Forelimb muscle (tissue), 1 donor: ENCODE results near the gene SREBF1. TPM values are rescaled to one million over a fixed set of nuclear protein-coding genes. Genes with fewer than 3 reads are reported as not detected.

Source experiments
- DNase-seq: peaks from one replicate; pipeline ENCODE4 v3.0.0-alpha.2; 2013; ENCODE audit warnings: low read depth
- polyA plus RNA-seq: library from polyadenylated mRNA; unstranded; fragments of 120-200 nt; gene quantifications from one replicate; pipeline ENCODE4 v1.2.1, GENCODE V29; 2013; ENCODE audit not compliant: insufficient read length

SREBF1 gene
- polyA plus RNA-seq, 1 donor: 33.2 TPM

DNA sequence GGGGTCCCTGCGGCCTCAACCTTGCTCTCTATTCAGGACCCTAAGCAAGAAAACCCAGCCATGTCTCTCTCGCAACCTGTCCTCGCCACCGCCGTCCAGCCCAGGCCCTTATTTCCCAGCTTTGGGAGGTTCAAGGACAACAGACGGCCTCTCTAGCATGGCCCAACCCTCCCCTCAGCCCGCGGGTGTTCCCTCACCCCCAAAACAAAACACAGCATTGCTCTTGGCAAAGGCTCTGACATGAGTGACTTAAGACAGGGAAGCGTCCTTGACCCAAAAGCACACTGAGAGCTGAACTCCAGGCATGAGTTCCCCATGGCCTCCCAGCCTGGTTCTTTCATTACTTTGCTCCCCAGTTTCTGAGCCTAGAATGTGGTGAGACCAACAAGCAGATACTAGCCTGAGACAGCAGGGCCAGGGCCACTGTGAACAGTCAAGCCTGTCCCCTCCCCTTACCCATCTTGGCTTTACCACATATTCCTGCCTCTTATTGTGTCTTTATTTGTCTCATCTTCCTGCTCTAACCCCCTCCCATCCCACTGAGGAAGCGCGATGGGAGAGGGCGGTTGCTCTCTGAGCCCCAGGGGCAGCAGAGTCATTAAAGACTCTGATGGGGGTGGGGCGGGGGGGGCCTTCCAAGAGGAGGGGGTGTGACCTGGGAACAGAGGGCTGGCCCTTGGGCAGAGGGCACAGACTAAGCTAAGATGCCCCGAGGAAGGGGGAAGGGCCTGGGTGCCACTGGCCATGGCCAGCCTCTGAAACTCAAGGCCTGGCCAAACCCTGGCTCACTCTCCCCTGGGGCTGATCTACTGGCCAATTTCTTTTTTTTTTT lies 11.8 kb downstream of the SREBF1 start:
- DNase-seq: no peak

DNA sequence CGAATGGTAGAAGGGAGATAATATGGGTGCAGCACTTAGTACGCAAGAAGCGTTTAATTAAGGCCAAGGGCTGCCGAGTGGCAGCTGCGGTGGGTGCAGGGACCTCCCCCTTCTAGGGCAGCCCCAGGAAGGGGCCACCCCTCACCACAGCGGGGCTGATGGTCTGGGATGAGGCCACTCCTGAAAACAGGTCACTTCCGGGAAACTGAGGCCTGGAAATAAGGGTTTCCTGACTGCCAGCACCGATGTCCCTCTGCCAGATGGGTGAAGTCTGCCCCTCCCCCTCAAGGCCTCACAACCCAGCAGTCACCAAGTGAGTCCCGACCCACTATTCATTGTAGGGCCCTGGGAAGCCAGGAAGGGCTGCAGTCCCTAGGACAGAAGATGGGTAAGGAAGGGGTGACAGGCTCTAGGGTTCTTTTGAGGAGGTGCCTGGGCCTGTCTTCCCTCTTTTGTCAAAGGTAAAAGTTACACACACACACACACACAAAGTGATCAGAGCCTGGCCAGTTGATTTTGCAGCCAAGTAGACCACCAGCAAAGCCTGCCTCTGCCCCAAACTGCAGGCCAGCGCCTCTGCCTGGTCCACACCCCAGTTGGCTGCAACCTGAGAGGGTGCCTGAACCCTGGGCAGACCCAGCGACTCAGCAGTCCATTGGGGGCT lies 12.5 kb downstream of the SREBF1 start:
- no peak for DNase-seq

DNA sequence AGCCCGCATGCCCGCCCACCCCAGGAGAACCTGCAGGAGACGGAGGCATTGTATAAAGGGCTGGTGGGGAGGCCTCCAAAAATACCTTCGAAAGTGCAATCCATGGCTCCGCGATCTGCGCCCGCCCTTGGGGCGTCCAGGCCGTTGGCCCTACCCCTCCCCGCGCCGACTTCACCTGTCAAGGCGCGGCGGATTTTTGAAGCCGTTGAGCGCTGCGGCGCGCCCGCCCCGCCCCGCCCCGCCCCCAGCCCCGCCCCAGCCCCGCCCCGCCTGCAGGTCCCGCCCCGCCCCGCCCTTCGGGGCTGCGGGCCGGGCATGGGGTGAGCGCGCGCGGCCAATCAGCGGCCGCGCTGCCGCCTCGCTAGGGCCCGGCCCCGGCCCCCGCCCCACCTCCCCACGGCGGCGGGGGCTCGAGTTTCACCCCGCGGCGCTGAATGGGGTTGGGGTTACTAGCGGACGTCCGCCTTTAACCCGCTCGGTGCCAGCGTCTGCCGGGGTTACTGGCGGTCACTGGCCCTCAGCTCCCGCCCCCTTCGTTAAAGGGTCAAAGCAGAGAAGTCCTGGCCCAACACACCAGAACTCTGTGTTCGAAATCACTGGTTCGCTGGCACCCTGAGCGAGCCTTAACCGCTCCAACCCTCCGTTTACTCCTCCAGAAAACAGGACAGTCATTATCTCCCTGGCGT lies 13.2 kb downstream of the SREBF1 start:
- peak; percentile 77 for DNase-seq

DNA sequence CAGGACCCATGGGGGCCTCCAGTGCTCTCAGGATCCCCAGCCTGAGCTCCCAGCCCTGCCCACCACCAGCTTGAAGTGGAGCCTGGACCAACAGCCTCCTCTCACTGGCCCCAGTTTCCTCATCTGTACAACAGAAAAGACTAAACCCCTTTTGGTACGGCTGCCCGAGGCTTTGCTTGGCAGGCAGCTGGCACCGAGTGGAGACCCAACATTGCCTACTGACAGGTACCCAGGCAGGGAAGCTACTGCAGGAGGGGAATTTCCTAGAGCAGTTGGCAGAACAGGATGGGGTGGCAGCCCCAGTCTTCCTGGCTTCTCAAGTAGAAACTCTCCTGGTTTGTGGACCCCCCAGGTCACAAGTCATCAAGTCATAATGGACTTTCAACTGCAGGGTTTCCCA lies 14.2 kb downstream of the SREBF1 start:
- DNase-seq: no peak

DNA sequence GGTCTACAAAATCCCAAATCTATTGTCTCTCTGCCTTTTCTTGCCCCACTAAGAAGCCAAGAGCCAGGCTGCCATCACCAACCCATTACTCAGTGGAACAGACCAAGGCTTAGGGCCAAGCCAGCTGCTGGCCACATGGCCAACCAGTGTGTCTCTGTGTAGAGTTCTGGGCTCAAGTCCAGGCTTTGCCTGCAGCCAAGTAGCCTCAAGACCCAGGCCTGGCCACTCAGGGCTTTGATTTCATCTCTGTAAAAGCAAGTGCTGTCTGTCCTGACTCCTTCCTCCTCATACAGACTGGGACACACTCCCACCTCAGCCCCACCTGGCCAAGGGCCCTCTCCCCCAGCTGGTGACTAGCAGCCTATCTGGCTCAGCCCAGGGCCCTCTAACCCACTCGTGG lies 14.6 kb downstream of the SREBF1 start:
- no peak for DNase-seq

DNA sequence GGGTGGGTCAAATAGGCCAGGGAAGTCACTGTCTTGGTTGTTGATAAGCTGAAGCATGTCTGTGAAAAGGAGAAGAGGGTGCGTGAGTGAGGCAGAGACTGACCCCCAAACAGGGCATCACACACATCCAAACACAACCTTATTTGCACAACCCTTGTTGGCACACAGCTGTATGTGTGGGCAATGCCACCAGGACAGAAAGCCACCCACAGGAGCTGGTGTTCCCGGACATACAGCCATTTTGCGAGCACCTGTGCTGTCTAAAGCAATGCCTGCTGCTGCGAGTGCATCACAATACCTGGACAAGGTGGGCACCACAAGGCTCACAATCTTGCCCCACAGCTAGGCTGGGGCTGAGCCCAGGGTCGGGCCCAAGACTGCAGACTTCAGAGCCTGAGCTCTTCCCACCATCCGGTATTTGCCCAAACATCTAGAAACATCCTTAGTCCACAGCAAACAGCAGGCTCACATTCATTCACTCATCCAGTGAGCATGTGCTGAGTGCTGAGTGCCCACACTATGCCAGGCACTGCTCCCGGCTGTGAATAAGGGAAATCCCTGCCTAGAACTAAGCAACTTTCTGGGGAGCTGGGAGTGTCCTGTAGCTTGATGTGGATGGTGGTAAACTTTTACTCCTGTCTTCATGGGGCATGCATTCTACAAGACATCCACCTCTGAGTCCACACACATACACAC lies 16.2 kb downstream of the SREBF1 start:
- DNase-seq: no peak

DNA sequence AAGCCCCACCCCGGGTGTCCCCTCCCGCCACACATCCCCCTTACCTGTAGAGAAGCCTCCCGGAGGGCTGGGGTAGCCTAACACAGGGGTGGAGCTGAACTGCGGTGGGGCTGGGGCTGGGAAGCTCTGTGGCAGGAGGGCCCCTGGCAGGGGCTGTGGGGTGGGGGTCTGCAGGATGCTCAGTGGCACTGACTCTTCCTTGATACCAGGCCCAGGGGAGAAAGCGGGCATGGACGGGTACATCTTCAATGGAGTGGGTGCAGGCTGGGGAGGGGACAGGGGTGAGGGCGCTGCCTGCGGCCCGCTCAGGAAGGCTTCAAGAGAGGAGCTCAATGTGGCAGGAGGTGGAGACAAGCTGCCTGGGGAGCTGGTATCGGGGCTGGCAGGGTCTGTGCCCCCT lies 16.7 kb downstream of the SREBF1 start:
- no peak for DNase-seq

DNA sequence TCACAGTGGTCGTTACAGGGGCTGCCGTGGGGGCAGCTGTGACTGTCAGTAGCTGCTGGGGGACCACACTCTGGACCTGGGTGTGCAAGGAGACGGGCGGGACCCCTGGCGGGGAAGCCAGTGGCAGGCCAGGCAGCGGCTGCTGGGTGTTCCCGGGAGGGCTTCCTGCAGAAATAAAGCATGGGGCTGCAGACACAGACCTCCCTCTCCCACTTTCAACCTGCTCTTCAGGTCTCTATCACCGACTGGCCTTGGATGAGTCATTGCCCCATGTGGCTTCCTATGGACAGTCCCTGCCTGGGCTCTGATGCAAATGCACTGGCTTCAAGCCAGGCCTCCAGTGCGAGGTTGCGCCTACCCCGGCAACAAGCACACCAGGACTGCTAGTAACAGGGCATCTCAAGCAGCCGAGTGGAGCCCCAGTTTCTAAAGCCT lies 17.2 kb downstream of the SREBF1 start:
- DNase-seq: no peak

DNA sequence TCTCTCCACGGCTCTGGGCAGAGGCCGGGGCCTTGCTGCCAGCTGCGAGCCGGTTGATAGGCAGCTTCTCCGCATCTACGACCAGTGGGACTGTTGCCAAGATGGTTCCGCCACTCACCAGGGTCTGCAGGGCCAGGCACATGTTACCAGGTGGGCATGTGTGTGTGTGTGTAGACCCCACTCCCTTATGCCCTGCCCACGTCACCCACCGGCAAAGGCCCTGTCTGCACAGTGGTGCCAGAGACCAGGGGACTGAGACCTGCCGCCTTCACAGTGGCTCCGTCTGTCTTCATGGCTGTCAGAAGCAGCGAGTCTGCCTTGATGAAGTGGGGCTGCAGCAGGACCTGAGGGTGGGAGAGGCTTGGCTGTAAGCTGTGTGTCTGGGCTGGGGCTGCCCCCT lies 17.7 kb downstream of the SREBF1 start:
- DNase-seq: no peak

DNA sequence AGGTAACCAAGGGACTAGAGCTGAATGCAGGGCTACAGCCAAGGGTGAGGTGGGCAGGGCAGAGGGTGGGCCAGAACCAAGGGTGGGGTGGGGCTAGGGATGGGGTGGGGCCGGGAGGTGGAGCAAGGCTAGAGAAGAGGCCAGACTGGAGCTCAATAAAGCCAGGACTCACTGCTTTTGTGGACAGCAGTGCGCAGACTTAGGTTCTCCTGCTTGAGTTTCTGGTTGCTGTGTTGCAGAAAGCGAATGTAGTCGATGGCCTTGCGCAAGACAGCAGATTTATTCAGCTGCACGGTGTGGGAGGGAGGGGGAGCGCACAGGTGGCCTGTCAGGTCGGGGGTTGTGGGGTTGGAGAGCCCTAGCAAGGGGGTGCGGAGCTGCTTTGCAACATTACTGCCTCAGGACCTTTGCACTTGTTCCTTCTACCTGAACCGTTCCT lies 18.7 kb downstream of the SREBF1 start:
- no peak for DNase-seq

DNA sequence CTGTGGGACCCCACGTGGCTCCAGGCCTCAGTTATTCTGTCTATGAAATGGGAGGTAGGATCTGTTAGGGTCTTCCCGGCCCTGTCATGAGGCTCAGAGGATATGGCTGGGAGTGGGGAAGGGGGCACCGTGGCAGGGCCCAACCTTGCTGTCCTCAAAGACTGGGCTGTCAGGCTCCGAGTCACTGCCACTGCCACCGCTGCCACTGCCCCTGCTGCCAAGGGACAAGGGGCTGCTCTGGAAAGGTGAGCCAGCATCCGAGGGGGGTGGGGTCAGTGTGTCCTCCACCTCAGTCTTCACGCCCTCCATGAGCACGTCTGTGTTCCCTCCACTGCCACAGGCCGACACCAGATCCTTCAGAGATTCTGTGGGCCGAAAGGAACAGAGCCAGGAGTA lies 19.2 kb downstream of the SREBF1 start:
- DNase-seq: no peak

DNA sequence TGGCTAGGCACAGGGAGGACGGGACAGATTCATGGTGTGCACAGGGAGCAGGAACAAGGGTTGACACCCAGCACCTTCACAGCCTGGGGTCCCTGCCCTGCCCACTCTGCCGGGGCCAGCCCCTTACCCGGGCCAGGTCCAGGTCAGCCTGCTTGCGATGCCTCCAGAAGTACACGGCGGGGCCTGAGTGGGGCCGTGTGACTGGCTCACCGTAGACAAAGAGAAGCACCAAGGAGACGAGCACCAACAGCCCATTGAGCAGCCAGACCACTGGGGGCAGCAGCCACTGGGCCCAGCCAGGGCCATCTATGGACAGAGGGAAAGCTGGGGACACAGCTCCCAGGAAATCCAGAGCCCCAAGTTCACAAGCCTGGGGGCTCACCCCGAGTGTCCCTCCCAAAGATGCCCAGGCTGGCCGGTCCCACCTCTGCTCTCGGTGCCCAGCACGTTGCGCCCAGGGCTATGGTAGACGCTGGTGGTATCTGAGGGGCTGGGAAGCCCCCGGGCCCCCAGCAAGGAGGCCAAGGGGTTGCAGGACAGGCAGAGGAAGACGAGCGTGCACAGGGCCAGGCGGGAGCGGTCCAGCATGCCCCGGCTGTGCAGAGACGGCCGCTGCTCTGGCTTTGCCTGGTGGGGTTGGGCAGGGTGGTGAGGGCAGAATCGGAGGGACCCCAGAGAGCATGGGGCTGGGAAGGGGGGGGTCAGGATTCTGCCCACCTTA lies 19.8 kb downstream of the SREBF1 start:
- no peak for DNase-seq

DNA sequence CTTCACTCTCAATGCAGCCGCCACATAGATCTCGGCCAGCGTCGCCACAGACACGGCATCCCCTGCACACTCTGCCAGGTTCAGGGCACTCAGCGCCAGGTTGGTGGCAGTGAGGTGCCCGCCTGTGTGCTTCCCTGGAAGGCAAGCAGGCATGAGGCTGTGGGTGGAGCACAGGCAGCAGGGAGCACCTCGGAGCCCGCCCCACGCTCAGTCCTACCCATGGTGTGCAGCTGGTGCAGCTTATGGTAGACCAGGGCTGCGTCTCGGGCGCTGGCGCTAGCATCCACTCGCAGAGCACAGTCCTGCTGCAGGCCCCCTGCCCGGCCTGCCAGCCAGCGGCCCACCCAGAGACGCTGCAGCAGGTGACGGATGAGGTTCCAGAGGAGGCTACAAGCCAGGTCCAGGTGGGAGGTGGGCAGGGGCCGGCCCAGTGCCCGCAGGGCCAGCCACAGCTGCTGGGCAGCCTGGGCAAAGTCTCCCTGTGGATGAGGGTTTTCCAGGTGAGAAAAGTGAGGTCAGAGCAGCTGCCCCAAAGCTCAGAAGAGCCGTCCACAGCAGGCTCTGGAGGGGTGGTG lies 20.5 kb downstream of the SREBF1 start:
- DNase-seq: no peak

DNA sequence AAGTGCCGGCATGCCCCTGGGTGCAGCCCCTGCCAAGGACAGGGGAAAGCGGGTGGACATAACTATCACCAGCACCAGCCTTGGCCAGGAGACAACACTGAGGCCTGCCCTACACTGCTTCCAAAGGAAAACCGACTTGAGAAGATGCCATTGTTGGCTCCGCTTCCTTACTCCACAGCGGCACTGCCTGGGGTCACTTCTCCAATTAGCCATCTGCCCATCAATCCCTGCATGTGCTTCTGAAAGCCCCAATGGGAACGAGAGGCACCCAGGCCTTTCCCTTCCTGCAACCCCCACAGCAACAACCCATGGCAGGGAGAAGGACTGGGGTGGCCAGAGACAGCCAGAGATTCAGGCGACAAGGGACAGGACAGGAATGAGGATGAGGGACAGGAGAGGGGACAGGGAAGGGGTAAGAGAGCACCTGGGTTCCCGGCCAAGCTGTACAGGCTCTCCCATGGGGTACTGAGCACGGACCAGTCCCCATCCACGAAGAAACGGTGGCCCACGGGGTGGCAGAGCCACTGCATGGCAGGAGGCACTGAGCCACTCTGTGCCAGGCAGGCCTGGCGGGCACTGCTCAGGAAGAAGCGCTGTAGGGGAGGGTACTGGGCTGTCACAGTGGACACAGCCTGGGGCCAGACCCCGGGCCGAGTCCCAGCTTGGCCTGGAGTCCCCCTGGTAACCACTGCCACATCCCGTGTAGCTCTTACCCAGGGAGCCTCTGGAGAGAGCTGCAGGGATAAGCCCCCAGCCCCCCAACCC lies 21.2 kb downstream of the SREBF1 start:
- DNase-seq: no peak

DNA sequence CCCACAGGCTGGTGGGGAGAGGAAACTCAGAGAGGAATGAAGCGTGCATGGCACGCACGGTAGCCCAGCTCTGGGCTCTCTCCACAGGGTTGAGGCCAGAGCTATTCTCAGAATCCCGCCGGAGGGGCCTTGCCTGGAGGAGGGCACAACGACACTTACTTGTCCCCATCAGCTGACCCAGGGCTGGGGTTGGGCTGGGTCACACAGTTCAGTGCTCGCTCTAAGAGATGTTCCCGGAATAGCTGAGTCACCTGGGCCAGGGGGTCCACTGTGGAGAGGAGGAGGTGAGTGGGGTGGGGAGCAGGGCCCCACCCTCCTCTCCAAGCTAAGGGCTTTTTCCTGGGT lies 21.8 kb downstream of the SREBF1 start:
- no peak for DNase-seq

DNA sequence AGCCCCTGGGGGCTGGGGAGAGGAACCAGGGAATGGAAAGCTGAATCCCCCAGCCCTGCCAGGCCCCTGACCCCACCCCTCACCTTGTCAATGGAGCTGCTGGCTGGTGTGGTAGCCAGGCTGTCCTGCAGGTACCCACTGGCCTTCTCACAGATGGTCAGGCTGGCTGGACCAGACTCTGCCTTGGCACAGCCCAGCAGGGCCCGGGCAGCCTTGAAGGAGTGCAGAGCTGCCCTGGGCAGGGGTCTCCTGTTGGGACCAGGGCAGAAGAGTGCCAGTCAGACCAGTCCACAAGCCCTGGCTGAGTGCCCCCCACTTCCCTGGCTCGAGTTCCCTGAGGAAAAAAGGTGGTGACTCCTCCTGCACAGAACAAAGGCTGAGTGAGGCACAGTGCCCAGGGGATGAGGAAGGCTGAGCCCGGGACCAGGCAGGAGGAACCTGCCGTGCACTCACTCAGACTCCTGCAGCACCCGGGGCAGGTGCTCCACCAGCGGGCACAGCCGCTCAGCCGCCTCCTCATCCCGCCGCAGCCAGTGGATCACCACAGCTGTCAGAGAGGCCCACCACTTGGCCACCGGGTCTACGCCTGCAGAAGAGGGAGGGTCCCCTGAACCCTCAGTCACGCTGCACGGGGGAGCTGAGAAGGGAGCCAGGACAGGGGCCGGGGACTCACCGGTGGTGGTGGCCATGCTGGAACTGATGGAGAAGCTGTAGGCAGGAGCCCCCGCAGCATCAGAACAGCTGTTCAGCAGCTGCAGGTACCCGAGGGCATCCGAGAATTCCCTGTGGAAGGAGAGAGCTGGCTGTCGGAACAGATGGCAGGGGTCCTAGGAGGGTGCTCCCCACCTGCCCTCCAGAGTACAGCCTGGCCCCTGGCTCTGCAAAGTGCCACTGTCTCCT lies 22.4 kb downstream of the SREBF1 start:
- no peak for DNase-seq

DNA sequence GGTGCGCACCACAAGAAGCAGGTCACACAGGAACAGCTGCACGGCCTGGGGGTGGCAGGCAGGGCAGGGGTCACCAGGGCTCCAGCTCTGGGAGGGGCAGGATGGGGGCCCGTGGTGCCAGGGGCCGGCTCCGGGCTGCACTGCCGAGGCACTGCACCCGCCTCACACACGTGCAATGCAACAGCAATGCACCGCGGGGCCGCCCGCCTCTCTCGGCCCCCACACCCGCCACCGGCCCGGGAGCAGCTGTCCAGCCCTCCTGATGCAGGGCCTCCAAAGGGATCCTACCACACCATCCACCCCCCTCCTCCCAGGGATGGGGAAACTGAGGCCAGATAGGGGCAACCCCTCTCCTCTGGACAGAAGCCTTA lies 23.1 kb downstream of the SREBF1 start:
- DNase-seq: no peak

DNA sequence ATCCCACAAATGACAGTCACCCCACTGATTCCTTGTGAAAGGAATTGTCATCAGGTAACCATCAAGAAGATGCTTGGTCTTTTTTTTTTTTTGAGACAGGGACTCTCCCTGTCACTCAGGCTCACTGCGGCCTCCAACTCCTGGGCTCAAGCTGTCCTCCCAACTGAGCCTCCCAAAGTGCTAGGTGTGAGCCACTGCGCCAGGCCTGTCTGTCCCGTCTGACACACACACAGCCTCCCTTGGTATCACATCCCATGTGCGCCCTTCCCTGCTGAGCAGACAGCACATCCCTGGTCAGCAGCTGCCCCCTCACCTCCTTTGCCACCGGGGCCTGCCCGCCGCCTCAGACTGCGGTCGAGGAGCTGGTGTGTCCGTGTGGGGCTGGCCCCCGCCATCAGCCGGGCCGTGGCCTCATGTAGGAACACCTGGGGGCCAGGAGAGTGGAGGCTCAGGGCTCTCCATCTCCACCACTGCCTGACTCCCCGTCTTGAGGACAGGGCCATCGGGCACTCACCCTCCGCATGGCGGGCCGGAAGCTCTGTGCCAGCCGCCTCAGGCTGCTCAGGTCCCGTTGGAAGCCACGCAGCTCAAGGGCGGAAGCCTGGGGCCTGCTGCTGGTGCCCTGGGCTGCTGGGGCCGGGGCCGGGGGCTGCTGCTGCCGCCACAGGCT lies 23.6 kb downstream of the SREBF1 start:
- no peak for DNase-seq
